ENCODE measurements around the gene TNFRSF25.

Gene TNFRSF25

GRCh38 chr1:6412896-6413295 lies 53.1 kb downstream of the TNFRSF25 start:
- no peak overlapping the region for H3K4me3 ChIP-seq (ENCODE audit: control insufficient read depth, low read depth, low read length)
- no peak for DNase-seq (ENCODE audit: low read depth)
- TF ChIP-seq, protein P1, sequence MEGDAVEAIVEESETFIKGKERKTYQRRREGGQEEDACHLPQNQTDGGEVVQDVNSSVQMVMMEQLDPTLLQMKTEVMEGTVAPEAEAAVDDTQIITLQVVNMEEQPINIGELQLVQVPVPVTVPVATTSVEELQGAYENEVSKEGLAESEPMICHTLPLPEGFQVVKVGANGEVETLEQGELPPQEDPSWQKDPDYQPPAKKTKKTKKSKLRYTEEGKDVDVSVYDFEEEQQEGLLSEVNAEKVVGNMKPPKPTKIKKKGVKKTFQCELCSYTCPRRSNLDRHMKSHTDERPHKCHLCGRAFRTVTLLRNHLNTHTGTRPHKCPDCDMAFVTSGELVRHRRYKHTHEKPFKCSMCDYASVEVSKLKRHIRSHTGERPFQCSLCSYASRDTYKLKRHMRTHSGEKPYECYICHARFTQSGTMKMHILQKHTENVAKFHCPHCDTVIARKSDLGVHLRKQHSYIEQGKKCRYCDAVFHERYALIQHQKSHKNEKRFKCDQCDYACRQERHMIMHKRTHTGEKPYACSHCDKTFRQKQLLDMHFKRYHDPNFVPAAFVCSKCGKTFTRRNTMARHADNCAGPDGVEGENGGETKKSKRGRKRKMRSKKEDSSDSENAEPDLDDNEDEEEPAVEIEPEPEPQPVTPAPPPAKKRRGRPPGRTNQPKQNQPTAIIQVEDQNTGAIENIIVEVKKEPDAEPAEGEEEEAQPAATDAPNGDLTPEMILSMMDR (IDR thresholded peaks at IDR 0.05; ENCODE audit: control insufficient read depth, insufficient read depth, low read depth, low read length, missing control alignments): no peak

All from AG09309 (cell line).